Parathyroid adenoma (tissue), 2 donors: ENCODE results near the gene BEND7.

Experiments
- H2AFZ ChIP-seq: fragments of 300-600 bp; sonication (generic); one replicate; pipeline ENCODE4 v1.7.0; 2017; ENCODE audit warnings: antibody characterized with exemption, mild to moderate bottlenecking
- H3K27ac ChIP-seq: fragments of 300-600 bp; sonication (generic); one replicate; pipeline ENCODE4 v1.7.0; 2017
- H3K27me3 ChIP-seq: fragments of 300-600 bp; sonication (generic); one replicate; pipeline ENCODE4 v1.7.0; 2017; ENCODE audit warnings: low read length; ENCODE audit not compliant: control insufficient read depth, insufficient read depth
- H3K36me3 ChIP-seq: fragments of 300-600 bp; sonication (generic); one replicate; pipeline ENCODE4 v1.7.0; 2017; ENCODE audit warnings: low read length; ENCODE audit not compliant: control insufficient read depth, insufficient read depth
- H3K4me1 ChIP-seq: fragments of 300-600 bp; sonication (generic); one replicate; pipeline ENCODE4 v1.7.0; 2017; ENCODE audit warnings: control low read depth
- H3K4me2 ChIP-seq: fragments of 300-600 bp; sonication (generic); one replicate; pipeline ENCODE4 v1.7.0; 2017; ENCODE audit warnings: low read length
- H3K4me3 ChIP-seq: fragments of 300-600 bp; sonication (generic); one replicate; pipeline ENCODE4 v1.7.0; 2017; ENCODE audit warnings: low read depth, low read length
- H3K79me2 ChIP-seq: fragments of 300-600 bp; sonication (generic); one replicate; pipeline ENCODE4 v1.7.0; 2017; ENCODE audit warnings: control low read depth
- H3K9ac ChIP-seq: fragments of 300-600 bp; sonication (generic); one replicate; pipeline ENCODE4 v1.7.0; 2017; ENCODE audit warnings: mild to moderate bottlenecking
- H3K9me3 ChIP-seq: fragments of 300-600 bp; sonication (generic); one replicate; pipeline ENCODE4 v1.7.0; 2017; ENCODE audit warnings: low read length; ENCODE audit not compliant: control insufficient read depth
- TF ChIP-seq, protein P1 (sequence below): fragments of 300-600 bp; sonication (generic); IDR thresholded peaks from one replicate; pipeline ENCODE4 v1.7.0; 2017; ENCODE audit warnings: antibody characterized with exemption, mild to moderate bottlenecking
- donor health status: primary hyperparathyroidism.

Gene BEND7

DNA sequence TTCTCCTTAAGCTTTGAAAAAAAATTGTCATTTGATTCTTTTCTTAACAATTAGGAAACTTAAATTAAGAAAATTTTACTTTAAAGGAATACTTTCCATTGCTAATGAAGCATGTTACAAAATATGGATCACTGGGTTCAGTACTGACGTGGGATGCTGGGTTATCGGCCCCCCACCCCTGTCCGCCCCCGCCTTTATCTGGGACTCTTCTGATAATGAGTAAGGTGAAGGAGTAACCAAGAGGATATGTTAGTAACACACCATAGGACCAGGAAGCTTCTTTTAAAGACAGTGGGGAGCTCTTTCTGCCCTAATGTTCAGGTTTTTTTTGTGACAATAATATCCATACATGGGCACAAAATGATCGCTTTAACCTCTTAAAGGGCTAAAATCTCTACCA, 29.7 kb downstream of the BEND7 start:
- Histone ChIP-seq H3K79me2 (peaks cover 3% of the 10 kb centered on the region), H3K4me1 (peaks cover 6% of the 10 kb centered on the region), H3K4me2 (no peak overlapping the region), H3K27ac (no peak overlapping the region), H3K9me3 (no peaks in the 10 kb centered on the region), H2AFZ (no peak overlapping the region), H3K27me3 (no peaks in the 10 kb centered on the region), H3K9ac (no peak overlapping the region), H3K4me3 (no peak overlapping the region), H3K36me3 (no peaks in the 10 kb centered on the region)
- TF ChIP-seq, protein P1, sequence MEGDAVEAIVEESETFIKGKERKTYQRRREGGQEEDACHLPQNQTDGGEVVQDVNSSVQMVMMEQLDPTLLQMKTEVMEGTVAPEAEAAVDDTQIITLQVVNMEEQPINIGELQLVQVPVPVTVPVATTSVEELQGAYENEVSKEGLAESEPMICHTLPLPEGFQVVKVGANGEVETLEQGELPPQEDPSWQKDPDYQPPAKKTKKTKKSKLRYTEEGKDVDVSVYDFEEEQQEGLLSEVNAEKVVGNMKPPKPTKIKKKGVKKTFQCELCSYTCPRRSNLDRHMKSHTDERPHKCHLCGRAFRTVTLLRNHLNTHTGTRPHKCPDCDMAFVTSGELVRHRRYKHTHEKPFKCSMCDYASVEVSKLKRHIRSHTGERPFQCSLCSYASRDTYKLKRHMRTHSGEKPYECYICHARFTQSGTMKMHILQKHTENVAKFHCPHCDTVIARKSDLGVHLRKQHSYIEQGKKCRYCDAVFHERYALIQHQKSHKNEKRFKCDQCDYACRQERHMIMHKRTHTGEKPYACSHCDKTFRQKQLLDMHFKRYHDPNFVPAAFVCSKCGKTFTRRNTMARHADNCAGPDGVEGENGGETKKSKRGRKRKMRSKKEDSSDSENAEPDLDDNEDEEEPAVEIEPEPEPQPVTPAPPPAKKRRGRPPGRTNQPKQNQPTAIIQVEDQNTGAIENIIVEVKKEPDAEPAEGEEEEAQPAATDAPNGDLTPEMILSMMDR, result no peak

- TF ChIP-seq, protein P1, result no peak
- Histone ChIP-seq H3K4me1 (peaks cover 2% of the 10 kb centered on the region), H3K36me3 (no peaks in the 10 kb centered on the region), H3K79me2 (no peaks in the 10 kb centered on the region), H3K27me3 (no peaks in the 10 kb centered on the region), H3K4me2 (no peak overlapping the region), H3K9me3 (no peaks in the 10 kb centered on the region), H3K4me3 (no peak overlapping the region), H3K9ac (no peak overlapping the region), H3K27ac (no peak overlapping the region), H2AFZ (no peak overlapping the region)
These were observed 31.9 kb downstream of the BEND7 start for GRCh38 chr10:13496931-13497330.

- Histone ChIP-seq H3K9me3 (no peaks in the 10 kb centered on the region), H3K4me3 (no peak overlapping the region), H3K27me3 (no peaks in the 10 kb centered on the region), H3K79me2 (no peaks in the 10 kb centered on the region), H3K4me2 (no peak overlapping the region), H3K36me3 (no peaks in the 10 kb centered on the region), H3K27ac (no peak overlapping the region), H3K4me1 (peaks cover 5% of the 10 kb centered on the region), H2AFZ (no peak overlapping the region), H3K9ac (no peak overlapping the region)
- TF ChIP-seq, protein P1, result no peak
These were observed 32.6 kb downstream of the BEND7 start for GRCh38 chr10:13496164-13496563.

DNA sequence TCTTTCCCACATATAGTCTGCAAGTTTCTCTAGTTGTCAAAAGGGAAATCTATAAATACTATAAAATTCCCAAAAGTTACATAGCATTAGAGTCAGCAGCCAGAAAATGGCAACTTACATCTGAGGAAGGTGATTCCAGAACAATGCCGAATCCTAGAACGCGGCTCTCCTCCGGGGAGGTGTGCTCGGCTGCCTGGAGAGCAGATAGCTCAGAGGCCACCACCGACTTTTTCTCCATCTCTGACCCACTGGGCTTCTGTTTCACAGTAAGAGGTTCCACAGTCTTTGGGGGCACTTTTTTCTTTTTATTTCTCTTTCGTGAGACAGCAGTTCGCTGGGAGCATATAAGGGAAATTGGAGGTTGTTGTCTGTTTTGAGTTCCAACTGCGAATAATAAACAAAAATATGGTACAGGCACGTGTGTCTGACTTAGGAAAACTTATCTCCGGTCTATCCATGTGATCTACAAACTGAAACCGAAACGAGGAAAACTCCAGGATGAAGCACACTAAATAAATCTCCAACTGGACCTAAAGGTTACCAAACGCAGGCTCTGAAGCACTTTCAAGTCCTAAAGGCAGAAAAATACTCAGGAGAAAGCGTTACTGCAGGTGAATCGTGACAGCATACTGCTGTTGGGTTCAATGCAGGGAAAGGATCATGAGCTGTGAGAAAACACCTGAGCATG, 36.2 kb downstream of the BEND7 start:
- H3K27me3 ChIP-seq, result no peaks in the 10 kb centered on the region
- H3K36me3 ChIP-seq, result no peaks in the 10 kb centered on the region
- H3K9ac ChIP-seq, result no peak overlapping the region
- H3K4me1 ChIP-seq, result peaks cover 5% of the 10 kb centered on the region
- TF ChIP-seq, protein P1, result no peak
- H3K4me3 ChIP-seq, result no peak overlapping the region
- H3K79me2 ChIP-seq, result no peaks in the 10 kb centered on the region
- no peaks in the 10 kb centered on the region for H3K9me3 ChIP-seq
- H2AFZ ChIP-seq, result no peak overlapping the region
- no peak overlapping the region for H3K4me2 ChIP-seq
- H3K27ac ChIP-seq, result no peak overlapping the region

- Histone ChIP-seq H3K4me1 (peaks cover 5% of the 10 kb centered on the region), H2AFZ (no peak overlapping the region), H3K27ac (no peak overlapping the region), H3K4me3 (no peak overlapping the region), H3K27me3 (no peaks in the 10 kb centered on the region), H3K9me3 (no peaks in the 10 kb centered on the region), H3K4me2 (no peak overlapping the region), H3K9ac (no peak overlapping the region), H3K79me2 (no peaks in the 10 kb centered on the region), H3K36me3 (no peaks in the 10 kb centered on the region)
- TF ChIP-seq, protein P1, result no peak
These were observed 37.0 kb downstream of the BEND7 start for GRCh38 chr10:13491747-13492360.
